ENCODE results near the gene OVOL3.

GRCh38 chr19:36103040-36103626, 7.8 kb upstream of the OVOL3 start:
- no peak for TF ChIP-seq CTCF (IDR thresholded peaks at IDR 0.05)
- TF ChIP-seq EP300 (IDR thresholded peaks at IDR 0.05; ENCODE audit: low read depth): no peak
- TF ChIP-seq POLR2A (IDR thresholded peaks at IDR 0.05): no peak
